Measurements from ENCODE around the gene CTPS1.

The CTPS1 gene

GRCh38 chr1:40969445-40969844 is 10.1 kb upstream of the CTPS1 start:
- DNase-seq = no peak

GRCh38 chr1:40971966-40972365 is 7.5 kb upstream of the CTPS1 start:
- DNase-seq = no peak

- DNase-seq = no peak
These were observed 5.6 kb upstream of the CTPS1 start for GRCh38 chr1:40973912-40974311.

- DNase-seq = no peak
These were observed 4.6 kb upstream of the CTPS1 start for GRCh38 chr1:40974945-40975344.

GRCh38 chr1:40976952-40977690 is 2.4 kb upstream of the CTPS1 start:
- no peak for DNase-seq

- no peak for DNase-seq
These were observed 1.8 kb upstream of the CTPS1 start for GRCh38 chr1:40977716-40978115.

DNA sequence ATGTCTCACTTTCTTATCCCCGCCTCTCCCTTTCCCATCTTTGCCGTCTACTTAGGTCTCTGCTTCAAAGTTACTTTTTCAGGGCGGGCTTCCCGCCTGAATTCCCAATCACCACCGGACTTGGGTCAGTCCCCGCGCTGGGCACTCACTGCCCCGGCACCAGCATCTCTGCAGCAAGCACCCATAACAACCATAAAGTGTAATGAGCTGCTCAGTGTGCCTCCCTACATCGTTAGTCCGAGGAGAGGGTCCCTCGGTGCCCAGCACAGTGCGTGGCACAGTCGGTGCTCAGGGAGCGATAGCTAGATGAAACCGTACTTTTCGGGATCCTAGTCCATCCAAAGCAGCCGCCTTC is 633 bp upstream of the CTPS1 start:
- DNase-seq = no peak

DNA sequence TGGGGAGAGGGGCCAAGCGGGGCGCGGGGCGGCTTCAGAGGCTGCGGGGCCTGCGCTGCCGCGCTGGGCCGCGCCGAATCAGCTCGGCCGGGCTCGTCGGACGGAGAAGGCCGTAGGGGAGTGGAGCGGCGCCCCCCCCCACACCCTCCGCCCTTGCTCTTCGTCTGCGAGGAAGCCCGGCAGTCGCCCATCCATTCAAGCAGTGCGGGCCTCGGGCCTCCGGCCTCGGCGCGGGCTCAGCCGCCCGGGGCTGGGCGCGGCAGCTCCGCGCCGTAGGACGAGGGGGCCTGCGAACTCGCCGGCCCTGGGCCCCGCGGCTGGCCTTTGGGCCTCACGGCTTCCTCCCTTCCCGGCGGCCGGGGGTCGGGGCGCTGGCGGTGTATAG is 564 bp downstream of the CTPS1 start:
- DNase-seq = no peak

GRCh38 chr1:40980453-40981121 is 1.1 kb downstream of the CTPS1 start:
- peak; percentile 26 for DNase-seq

DNA sequence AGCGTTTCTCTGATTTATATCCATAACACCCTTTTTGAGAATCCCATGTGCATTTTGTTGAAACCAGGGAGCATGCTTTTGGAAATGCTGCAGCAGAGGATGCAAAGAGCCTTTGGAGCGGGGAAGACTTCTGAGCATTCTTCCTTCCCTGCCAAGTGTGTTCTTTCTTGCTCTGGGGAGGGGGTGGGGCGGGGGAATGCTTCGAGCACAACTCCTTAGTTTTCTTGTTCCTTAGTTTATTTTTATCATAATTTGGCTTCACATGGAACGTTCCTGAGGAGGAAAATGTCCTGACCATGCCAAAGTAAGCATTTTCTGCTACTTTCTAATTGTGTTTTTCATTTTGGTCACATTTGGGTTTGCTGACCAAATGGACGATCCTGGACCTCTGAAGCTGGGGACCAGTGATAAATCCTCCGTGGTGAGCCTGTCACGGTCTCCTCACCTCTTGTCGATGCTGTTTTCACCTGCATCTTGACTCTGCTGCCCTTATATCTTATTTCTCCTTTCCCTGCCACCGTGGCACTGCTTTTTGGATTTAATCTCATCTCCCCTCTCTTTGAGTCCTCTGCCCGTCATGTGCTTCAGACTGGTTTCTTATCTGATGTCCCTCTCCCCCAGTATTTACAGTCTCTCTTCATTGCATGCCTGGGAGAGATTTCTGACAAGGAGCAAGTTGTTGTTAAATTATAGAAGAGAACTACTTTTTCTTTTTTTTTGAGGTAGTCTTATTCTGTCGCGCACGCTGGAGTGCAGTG is 2.4 kb downstream of the CTPS1 start:
- DNase-seq = no peak

- no peak for DNase-seq
These were observed 3.2 kb downstream of the CTPS1 start for GRCh38 chr1:40982721-40983120.

- DNase-seq = no peak
These were observed 3.8 kb downstream of the CTPS1 start for GRCh38 chr1:40983286-40983685.

- no peak for DNase-seq
These were observed 4.6 kb downstream of the CTPS1 start for GRCh38 chr1:40984066-40984465.

GRCh38 chr1:40984531-40984930 is 5.0 kb downstream of the CTPS1 start:
- DNase-seq = no peak

- DNase-seq = no peak
These were observed 5.7 kb downstream of the CTPS1 start for GRCh38 chr1:40985161-40985560.

DNA sequence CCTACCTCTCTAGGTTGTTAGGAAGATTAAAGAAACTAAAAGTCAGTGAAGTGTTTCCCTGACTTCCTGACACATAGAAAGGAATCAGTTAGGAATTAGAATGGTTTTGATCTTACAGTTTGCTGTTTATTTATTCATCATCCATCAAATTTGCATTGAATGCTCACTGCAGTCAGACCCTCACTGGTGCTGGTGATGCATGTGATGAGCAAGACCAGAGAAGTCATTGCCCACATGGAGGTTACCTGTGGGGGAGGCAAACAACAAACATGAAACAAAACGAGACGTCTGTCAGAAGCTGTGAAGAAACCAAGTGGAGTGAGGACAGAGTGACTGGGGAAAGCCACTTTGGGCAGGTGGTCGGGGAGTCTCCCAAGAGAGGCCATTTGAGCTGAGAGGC is 6.4 kb downstream of the CTPS1 start:
- DNase-seq = no peak

DNA sequence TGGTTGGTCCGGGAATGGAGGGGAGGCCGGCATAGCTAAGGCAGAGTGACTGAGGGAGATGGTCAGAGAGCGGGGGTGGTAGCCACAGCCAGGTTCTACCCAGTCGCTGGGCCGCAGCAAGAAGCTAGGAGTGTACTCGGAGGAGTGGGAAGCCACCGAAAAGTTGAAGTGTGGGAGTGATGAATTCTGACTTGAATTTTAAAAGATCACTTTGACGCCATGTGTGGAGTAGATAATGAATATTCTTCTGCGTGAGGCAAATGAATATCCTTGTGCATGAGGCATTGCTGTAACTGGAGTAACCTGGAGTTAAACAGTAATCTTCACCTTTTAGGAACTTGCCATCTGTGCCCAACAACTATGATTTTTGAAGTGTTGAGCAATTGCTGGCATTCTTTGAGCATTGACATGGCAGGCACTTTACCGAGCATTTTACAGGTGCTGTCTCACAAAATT is 6.9 kb downstream of the CTPS1 start:
- DNase-seq = no peak

GRCh38 chr1:40986956-40987355 is 7.5 kb downstream of the CTPS1 start:
- no peak for DNase-seq

GRCh38 chr1:40987439-40988276 is 8.2 kb downstream of the CTPS1 start:
- DNase-seq = no peak

GRCh38 chr1:40988280-40988679 is 8.8 kb downstream of the CTPS1 start:
- no peak for DNase-seq

DNA sequence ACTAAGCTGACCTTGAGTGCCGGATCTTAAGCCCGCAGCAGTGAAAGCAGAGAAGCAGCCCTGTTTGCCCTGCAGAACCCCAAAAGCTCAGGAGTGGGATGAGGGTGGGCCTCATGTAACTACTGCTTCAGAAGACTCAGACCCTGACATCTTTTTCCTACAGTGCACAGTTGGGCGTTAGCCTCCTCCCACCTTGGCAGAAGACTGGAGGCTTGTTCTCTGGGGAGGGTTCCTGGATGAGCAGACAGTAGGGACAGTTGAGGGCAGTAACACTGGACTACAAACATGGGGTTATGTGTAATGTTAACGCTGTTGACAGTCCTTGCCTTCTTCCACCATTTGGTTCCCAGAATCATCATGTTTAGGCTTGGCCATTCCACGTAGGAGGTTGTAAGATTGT is 9.6 kb downstream of the CTPS1 start:
- DNase-seq = no peak

DNA sequence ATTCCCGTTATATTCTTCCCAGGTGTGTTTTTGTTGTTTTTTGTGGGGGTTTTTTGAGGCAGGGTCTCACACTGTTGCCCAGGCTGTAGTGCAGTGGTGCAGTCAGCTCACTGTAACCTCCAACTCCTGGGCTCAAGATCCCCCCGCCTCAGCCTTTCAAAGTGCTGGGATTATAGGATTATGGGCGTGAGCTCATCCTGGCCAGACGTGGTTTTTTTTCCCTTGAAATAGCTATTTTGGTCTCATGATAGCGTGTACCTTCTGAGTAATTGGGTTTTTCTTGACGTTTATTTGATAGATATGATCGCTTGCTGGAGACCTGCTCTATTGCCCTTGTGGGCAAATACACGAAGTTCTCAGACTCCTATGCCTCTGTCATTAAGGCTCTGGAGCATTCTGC is 17.6 kb downstream of the CTPS1 start:
- no peak for DNase-seq

- no peak for DNase-seq
These were observed 19.2 kb downstream of the CTPS1 start for GRCh38 chr1:40998668-40999067.

Measured in NCI-H1105 treated with DMSO at 0.1 percent for 48 hours (cell line).